Measurements from ENCODE around the gene PSEN2. TPM values are rescaled to one million over a fixed set of nuclear protein-coding genes. Genes with fewer than 3 reads are reported as not detected.

PSEN2 gene
- 10.3 and 11.9 TPM in 2 replicates for total RNA-seq (2013; cell fraction: nucleolus; rRNA removed)
- total RNA-seq (2014; rRNA removed) (13.0 and 13.2 TPM in 2 replicates), total RNA-seq (2014; rRNA removed; fragmentation: Illumina TruSeq; extraction: Trizol) (5.7 and 6.7 TPM in 2 replicates), total RNA-seq (2021) (8.2 and 11.0 TPM in 2 replicates), polyA plus RNA-seq (2011; rRNA removed) (2.1 and 4.4 TPM in 2 replicates), polyA plus RNA-seq (2014; fragmentation: Illumina TruSeq; extraction: Trizol) (3.4 and 5.7 TPM in 2 replicates), polyA plus RNA-seq (2014; fragmentation: Nextera tagmentation; extraction: Ambion mirVana) (1 to 10 TPM in 1 of 2 experiments, under 1 TPM in 1; 0.90 to 2.5 TPM), polyA plus RNA-seq (2014; rRNA removed) (7.3 and 13.3 TPM in 2 replicates), polyA plus RNA-seq (2016; fragmentation: Nextera tagmentation; extraction: Ambion mirVana) (1 to 10 TPM; 8.2 to 10.0 TPM), polyA minus RNA-seq (2011; rRNA and poly(A)+ RNA removed) (6.6 and 8.9 TPM in 2 replicates), Bru-seq, nascent RNA (percentile 59 among the genes with signal in this experiment), BruChase-seq, experiment 1, labeled RNA remaining after a 6-hour chase (percentile 55 among the genes with signal in this experiment), BruChase-seq, experiment 2, labeled RNA remaining after a 2-hour chase (percentile 56 among the genes with signal in this experiment)
- polyA plus RNA-seq (2011; ENCODE audit: low read depth), result 2.2 TPM
- 5.4 and 6.3 TPM in 2 replicates for polyA plus RNA-seq (2011; cell fraction: cytosol; rRNA removed)
- 7.8 and 9.7 TPM in 2 replicates for polyA plus RNA-seq (2011; cell fraction: nucleus; rRNA removed)
- 2.8 and 3.7 TPM in 2 replicates for polyA plus RNA-seq (2012)
- 2.4 and 3.8 TPM in 2 replicates for polyA minus RNA-seq (2011; cell fraction: cytosol; rRNA and poly(A)+ RNA removed)
- 4.5 and 9.2 TPM in 2 replicates for polyA minus RNA-seq (2011; cell fraction: nucleus; rRNA and poly(A)+ RNA removed)
- long read RNA-seq, experiment 1, partial matches to known transcripts, result 2 of 8 reads
- long read RNA-seq, experiment 1, other reads (novel, unspliced or antisense), result 3 of 8 reads
- long read RNA-seq, experiment 2, transcript PSEN2-202 (13 exons, 2,306 nt), result major isoform, 6 of 18 reads
- long read RNA-seq, experiment 2, partial matches to known transcripts, result 7 of 18 reads
- long read RNA-seq, experiment 2, other reads (novel, unspliced or antisense), result 4 of 18 reads

DNA sequence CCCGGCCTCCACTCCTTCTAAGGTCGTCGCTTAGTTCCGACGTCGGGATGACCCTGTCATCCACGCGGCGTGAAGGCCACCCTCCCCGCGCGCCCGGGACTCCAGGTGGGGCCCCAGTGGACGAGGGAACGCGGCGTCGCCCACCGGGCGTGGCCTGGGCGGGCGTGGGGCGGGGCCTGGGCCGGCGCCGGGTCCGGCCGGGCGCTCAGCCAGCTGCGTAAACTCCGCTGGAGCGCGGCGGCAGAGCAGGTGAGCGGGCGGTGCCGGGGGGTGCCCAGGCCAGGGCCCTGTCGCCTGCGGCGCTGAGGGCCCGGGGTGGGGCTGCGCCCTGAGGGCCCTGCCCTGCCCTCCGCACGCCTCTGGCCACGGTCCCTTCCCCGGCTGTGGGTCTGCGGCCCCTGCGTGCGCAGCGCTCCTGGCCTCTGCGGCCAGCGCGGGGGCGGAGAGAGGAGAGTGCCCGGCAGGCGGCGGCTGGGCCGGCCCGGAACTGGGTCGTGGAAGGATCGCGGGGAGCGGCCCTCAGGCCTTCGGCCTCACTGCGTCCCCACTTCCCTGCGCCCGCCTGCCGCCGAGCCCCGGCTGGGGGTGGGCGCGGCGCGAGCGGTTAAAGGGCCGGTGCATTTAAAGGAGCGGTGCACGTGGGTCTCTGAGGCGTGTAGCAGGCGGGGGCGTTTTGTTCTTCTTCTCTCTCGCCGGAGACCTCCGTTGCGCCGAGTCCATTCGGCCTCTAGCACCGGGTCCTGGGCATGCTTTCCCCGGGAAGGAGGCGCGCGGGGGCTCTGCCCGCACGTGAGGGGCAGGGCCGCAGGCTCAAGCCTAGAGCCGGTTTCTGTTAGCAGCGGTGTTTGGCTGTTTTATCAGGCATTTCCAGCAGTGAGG is at the start of gene PSEN2:
PSEN2 (plus strand) TSS at position 216 of the 879 bp plus-strand sequence. CDS start 11,292 bp downstream, outside the sequence.
- ChIA-PET CTCF (interaction anchor here (1.0 to 1.9 kb wide), 3 partner anchors 12 to 247 kb away, joined by 3 to 6 read pairs (median 4); no protein-coding TSS in a partner anchor), POLR2A (interaction anchor here (0.6 to 3.1 kb wide), 2 partner anchors 12 to 532 kb away, joined by 3 to 11 read pairs; no protein-coding TSS in a partner anchor), SMC1A (ENCODE audit: uncharacterized antibody, unreplicated experiment) (interaction anchor here (0.7 to 2.7 kb wide), 3 partner anchors 12 to 29 kb away, joined by 3 to 20 read pairs (median 4); no protein-coding TSS in a partner anchor), RAD21 (ENCODE audit: unreplicated experiment) (interaction anchor here (1.4 to 1.8 kb wide), 2 partner anchors 8 to 13 kb away, joined by 3 to 11 read pairs; no protein-coding TSS in a partner anchor)
- 0 out of 4 replicates have a peak, but pooled peaks cover 0 to under 1% of the 10 kb centered on the region in 2 experiments for H3K36me3 ChIP-seq (ENCODE audit: control insufficient read depth in 2 of 2, insufficient read depth in 2 of 2, low read length in 1 of 2)
- peak; percentile 98 for ATAC-seq
- H3K4me1 ChIP-seq (ENCODE audit: control insufficient read depth, insufficient read depth, low read length), result peaks cover 9% of the 10 kb centered on the region
- peak within 1 kb of the TSS; percentile 92 for H2AFZ ChIP-seq (ENCODE audit: control insufficient read depth, low read depth, low read length)
- BruUV-seq (replicated peaks), result no TSS peak
- H3K27me3 ChIP-seq (replicated peaks in 1 of 2; ENCODE audit: control insufficient read depth in 2 of 2, insufficient read depth in 2 of 2, low read length in 1 of 2), result no peaks in the 10 kb centered on the region
- no peak for DNase-seq (ENCODE audit: low read depth, low spot score)
- H3K9ac ChIP-seq (ENCODE audit: control insufficient read depth, insufficient read depth, low read length), result peak within 1 kb of the TSS; percentile 52
- no peak within 1 kb of the TSS; the same call in 1 of the 2 replicates for H3K27ac ChIP-seq (ENCODE audit: control insufficient read depth, insufficient read depth)
- H4K20me1 ChIP-seq (ENCODE audit: control insufficient read depth, insufficient read depth), result no peaks in the 10 kb centered on the region
- intact Hi-C loops (cut with micrococcal nuclease; ENCODE audit: unreplicated experiment), result no loop called here
- WGBS (ENCODE audit: insufficient coverage, insufficient replicate concordance, low lambda C conversion rate, missing lambda C conversion rate), result 3% methylated on average over 79 of the region's 97 CpGs
- no peaks in the 10 kb centered on the region for H3K79me2 ChIP-seq (ENCODE audit: control insufficient read depth, insufficient read depth, low read length)
- no peaks in the 10 kb centered on the region for H3K9me3 ChIP-seq (replicated peaks; ENCODE audit: control insufficient read depth, insufficient read depth, low read length)
- in situ Hi-C loops (cut with MboI), result no loop called here
- no peak for FAIRE-seq
- H3K4me3 ChIP-seq, result peak within 1 kb of the TSS; percentile 88
- peak within 1 kb of the TSS; percentile 89 for H3K4me2 ChIP-seq (ENCODE audit: control insufficient read depth, insufficient read depth)
- TF ChIP-seq MXI1 (IDR thresholded peaks at IDR 0.05; ENCODE audit: low read depth, low read length), result peak; percentile 82
- TF ChIP-seq, protein P1, sequence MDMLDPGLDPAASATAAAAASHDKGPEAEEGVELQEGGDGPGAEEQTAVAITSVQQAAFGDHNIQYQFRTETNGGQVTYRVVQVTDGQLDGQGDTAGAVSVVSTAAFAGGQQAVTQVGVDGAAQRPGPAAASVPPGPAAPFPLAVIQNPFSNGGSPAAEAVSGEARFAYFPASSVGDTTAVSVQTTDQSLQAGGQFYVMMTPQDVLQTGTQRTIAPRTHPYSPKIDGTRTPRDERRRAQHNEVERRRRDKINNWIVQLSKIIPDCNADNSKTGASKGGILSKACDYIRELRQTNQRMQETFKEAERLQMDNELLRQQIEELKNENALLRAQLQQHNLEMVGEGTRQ (IDR thresholded peaks at IDR 0.05; ENCODE audit: borderline replicate concordance, low read depth, low read length), result no peak
- no peak for TF ChIP-seq CBFB (IDR thresholded peaks at IDR 0.05; ENCODE audit: low read depth)
- TF ChIP-seq EGR1 (IDR thresholded peaks at IDR 0.05; ENCODE audit: borderline replicate concordance in 1 of 2, low read depth in 2 of 2, low read length in 2 of 2), result peak; percentile 2 to 79
- TF ChIP-seq ZBED1 (IDR thresholded peaks at IDR 0.05; ENCODE audit: borderline replicate concordance), result no peak
- 0 out of 2 replicates have a peak, but pooled peaks have one; percentile 26 for TF ChIP-seq PAX5 (IDR thresholded peaks at IDR 0.05; ENCODE audit: borderline replicate concordance, low read depth, low read length)
- TF ChIP-seq, protein P2, sequence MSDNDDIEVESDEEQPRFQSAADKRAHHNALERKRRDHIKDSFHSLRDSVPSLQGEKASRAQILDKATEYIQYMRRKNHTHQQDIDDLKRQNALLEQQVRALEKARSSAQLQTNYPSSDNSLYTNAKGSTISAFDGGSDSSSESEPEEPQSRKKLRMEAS (IDR thresholded peaks at IDR 0.05; ENCODE audit: low read depth, low read length), result peak; percentile 76
- TF ChIP-seq HDAC2 (IDR thresholded peaks at IDR 0.05), result no peak
- TF ChIP-seq BACH1 (IDR thresholded peaks at IDR 0.05; ENCODE audit: borderline replicate concordance), result peak; percentile 89
- TF ChIP-seq, protein P3, sequence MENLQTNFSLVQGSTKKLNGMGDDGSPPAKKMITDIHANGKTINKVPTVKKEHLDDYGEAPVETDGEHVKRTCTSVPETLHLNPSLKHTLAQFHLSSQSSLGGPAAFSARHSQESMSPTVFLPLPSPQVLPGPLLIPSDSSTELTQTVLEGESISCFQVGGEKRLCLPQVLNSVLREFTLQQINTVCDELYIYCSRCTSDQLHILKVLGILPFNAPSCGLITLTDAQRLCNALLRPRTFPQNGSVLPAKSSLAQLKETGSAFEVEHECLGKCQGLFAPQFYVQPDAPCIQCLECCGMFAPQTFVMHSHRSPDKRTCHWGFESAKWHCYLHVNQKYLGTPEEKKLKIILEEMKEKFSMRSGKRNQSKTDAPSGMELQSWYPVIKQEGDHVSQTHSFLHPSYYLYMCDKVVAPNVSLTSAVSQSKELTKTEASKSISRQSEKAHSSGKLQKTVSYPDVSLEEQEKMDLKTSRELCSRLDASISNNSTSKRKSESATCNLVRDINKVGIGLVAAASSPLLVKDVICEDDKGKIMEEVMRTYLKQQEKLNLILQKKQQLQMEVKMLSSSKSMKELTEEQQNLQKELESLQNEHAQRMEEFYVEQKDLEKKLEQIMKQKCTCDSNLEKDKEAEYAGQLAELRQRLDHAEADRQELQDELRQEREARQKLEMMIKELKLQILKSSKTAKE (IDR thresholded peaks at IDR 0.05; ENCODE audit: low read depth, poor library complexity, severe bottlenecking), result no peak
- TF ChIP-seq FOS (IDR thresholded peaks at IDR 0.05; ENCODE audit: borderline replicate concordance, extremely low read depth, insufficient read length), result no peak
- TF ChIP-seq, protein P4, sequence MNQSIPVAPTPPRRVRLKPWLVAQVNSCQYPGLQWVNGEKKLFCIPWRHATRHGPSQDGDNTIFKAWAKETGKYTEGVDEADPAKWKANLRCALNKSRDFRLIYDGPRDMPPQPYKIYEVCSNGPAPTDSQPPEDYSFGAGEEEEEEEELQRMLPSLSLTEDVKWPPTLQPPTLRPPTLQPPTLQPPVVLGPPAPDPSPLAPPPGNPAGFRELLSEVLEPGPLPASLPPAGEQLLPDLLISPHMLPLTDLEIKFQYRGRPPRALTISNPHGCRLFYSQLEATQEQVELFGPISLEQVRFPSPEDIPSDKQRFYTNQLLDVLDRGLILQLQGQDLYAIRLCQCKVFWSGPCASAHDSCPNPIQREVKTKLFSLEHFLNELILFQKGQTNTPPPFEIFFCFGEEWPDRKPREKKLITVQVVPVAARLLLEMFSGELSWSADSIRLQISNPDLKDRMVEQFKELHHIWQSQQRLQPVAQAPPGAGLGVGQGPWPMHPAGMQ (IDR thresholded peaks at IDR 0.05; ENCODE audit: borderline replicate concordance), result no peak
- TF ChIP-seq NR2C2 (IDR thresholded peaks at IDR 0.05; ENCODE audit: borderline replicate concordance, control insufficient read depth, insufficient read length, low read depth), result no peak

Data from GM12878 (cell line).